ENCODE measurements around the gene NSMCE4A. TPM values are rescaled to one million over a fixed set of nuclear protein-coding genes. Genes with fewer than 3 reads are reported as not detected.
A peak's percentile ranks its signal among the peaks of the same experiment; 100 is the strongest.
"Not testable (repeated sequence)": the region's sequence is repeated elsewhere in the genome, so short reads cannot be mapped to it uniquely, and the experiment has no call there.

NSMCE4A gene
- total RNA-seq, 3 donors from 2014 or later = 50.2 to 69.8 (median 62.2) TPM

- intact Hi-C loops (cut with DNase I, micrococcal nuclease) = no loop called here
- Histone ChIP-seq H3K36me3 (ENCODE audit: low read depth) (no peaks in the 10 kb centered on the region), H3K4me3 (peak overlapping the region; percentile 83), H3K4me1 (ENCODE audit: low read depth) (peaks cover 11% of the 10 kb centered on the region), H3K9me3 (no peaks in the 10 kb centered on the region)
- no peak for TF ChIP-seq CTCF (IDR thresholded peaks at IDR 0.05)
- no peak for ATAC-seq
- DNase-seq = no peak
These were observed 940 bp downstream of the NSMCE4A start for GRCh38 chr10:121974019-121974534.

GRCh38 chr10:121969086-121969485 lies 5.9 kb downstream of the NSMCE4A start:
- DNase-seq; H3K9me3 ChIP-seq; intact Hi-C loops (cut with DNase I, micrococcal nuclease); H3K4me3 ChIP-seq; H3K36me3 ChIP-seq (ENCODE audit: low read depth); ATAC-seq: not testable (repeated sequence)
- peaks cover 11% of the 10 kb centered on the region for H3K4me1 ChIP-seq (ENCODE audit: low read depth)

GRCh38 chr10:121965996-121966395 lies 9.0 kb downstream of the NSMCE4A start:
- no peaks in the 10 kb centered on the region for H3K4me1 ChIP-seq (ENCODE audit: low read depth)
- H3K36me3 ChIP-seq (ENCODE audit: low read depth) = no peaks in the 10 kb centered on the region
- H3K4me3 ChIP-seq = no peak overlapping the region
- DNase-seq (no peak), ATAC-seq (no peak)
- TF ChIP-seq CTCF (IDR thresholded peaks at IDR 0.05) = no peak
- no peaks in the 10 kb centered on the region for H3K9me3 ChIP-seq
- intact Hi-C loops (cut with DNase I, micrococcal nuclease) = no loop called here

GRCh38 chr10:121961456-121961855 lies 13.6 kb downstream of the NSMCE4A start:
- ATAC-seq (no peak), DNase-seq (no peak)
- no peaks in the 10 kb centered on the region for H3K36me3 ChIP-seq (ENCODE audit: low read depth)
- H3K9me3 ChIP-seq = no peaks in the 10 kb centered on the region
- no peak overlapping the region for H3K4me3 ChIP-seq
- no peak for TF ChIP-seq CTCF (IDR thresholded peaks at IDR 0.05)
- no peaks in the 10 kb centered on the region for H3K4me1 ChIP-seq (ENCODE audit: low read depth)
- intact Hi-C loops (cut with DNase I, micrococcal nuclease) = no loop called here

GRCh38 chr10:121959671-121960070 lies 15.3 kb downstream of the NSMCE4A start:
- DNase-seq = no peak
- intact Hi-C loops (cut with DNase I, micrococcal nuclease) = no loop called here
- no peak overlapping the region for H3K4me3 ChIP-seq
- H3K4me1 ChIP-seq (ENCODE audit: low read depth) = no peaks in the 10 kb centered on the region
- peaks cover 4% of the 10 kb centered on the region for H3K36me3 ChIP-seq (ENCODE audit: low read depth)
- ATAC-seq = no peak
- H3K9me3 ChIP-seq = no peaks in the 10 kb centered on the region
- TF ChIP-seq CTCF (IDR thresholded peaks at IDR 0.05) = no peak

GRCh38 chr10:121956111-121957061 lies 18.6 kb downstream of the NSMCE4A start:
- no peak for TF ChIP-seq CTCF (IDR thresholded peaks at IDR 0.05)
- Histone ChIP-seq H3K9me3 (no peaks in the 10 kb centered on the region), H3K4me3 (no peak overlapping the region), H3K4me1 (ENCODE audit: low read depth) (no peaks in the 10 kb centered on the region), H3K36me3 (ENCODE audit: low read depth) (peaks cover 4% of the 10 kb centered on the region)
- ATAC-seq (no peak), DNase-seq (no peak)
- intact Hi-C loops (cut with DNase I, micrococcal nuclease) = no loop called here
